K562 (cell line): ENCODE data around the gene ZNF844. TPM values are rescaled to one million over a fixed set of nuclear protein-coding genes. Genes with fewer than 3 reads are reported as not detected.

ENCODE experiments used
- ATAC-seq: fragments of 200-7000 bp; cut with Tn5 transposase; 3 replicates; pipeline ENCODE4 v1.9.1; 2020; ENCODE audit warnings: moderate library complexity
- BruUV-seq: library from RNA; stranded (reverse); fragments of 400-500 nt; replicated peaks from 2 replicates; lab custom pipeline; 2021; lab: Mats Ljungman, UMichigan
- CTCF ChIA-PET: fragments of 300-600 bp; formaldehyde crosslinking; extraction: SDS; loops from one replicate; lab custom pipeline; 2021; ENCODE audit warnings: low intra/inter-chr PET ratio; lab: Yijun Ruan, JAX
- POLR2A ChIA-PET: fragments of 300-600, 350-650 bp; sonication (Branson Sonifier 250); formaldehyde crosslinking; extraction: SDS; loops from one replicate; lab custom pipeline; 2021; ENCODE audit warnings: antibody characterized with exemption, inconsistent platforms; lab: Yijun Ruan, JAX
- DNase-seq, 4 experiments: peaks; one replicate each; pipeline versions ENCODE4 v3.0.0 to v3.0.0-alpha.2; 2011 to 2018; ENCODE audit warnings: low spot score in 3 of 4, mixed read lengths in 3 of 4; ENCODE audit errors: extremely low read depth in 1 of 4
- FAIRE-seq: peaks from 2 replicates; lab custom pipeline; 2011; peaks lifted over from hg19 to GRCh38; lab: Jason Lieb, UNC
- H2AFZ ChIP-seq: 2 replicates; pipeline ENCODE4 v1.6.0; 2011; ENCODE audit warnings: low read depth, low read length, control low read depth, inconsistent platforms
- H3K27ac ChIP-seq: fragments of 200-600 bp; 3 replicates; pipeline ENCODE4 v1.8.0; 2011; ENCODE audit warnings: low read depth, mild to moderate bottlenecking, control low read depth, inconsistent platforms, low read length, moderate library complexity, mixed read lengths; ENCODE audit errors: extremely low read depth
- H3K27me3 ChIP-seq, 2 experiments: fragments of 300-600 bp in 1 of 2; 2 replicates in 1 of 2; 3 replicates in 1 of 2; pipeline versions ENCODE4 v1.6.0 to v1.8.0; 2011; ENCODE audit warnings: inconsistent platforms in 2 of 2, low read length in 2 of 2, mild to moderate bottlenecking in 1 of 2, mixed read lengths in 1 of 2, moderate library complexity in 1 of 2; ENCODE audit not compliant: control insufficient read depth in 2 of 2, insufficient read depth in 2 of 2
- H3K36me3 ChIP-seq: fragments of 300-600 bp; 3 replicates; pipeline ENCODE4 v1.8.0; 2011; ENCODE audit warnings: mild to moderate bottlenecking, low read length, inconsistent platforms; ENCODE audit not compliant: control insufficient read depth, insufficient read depth
- H3K4me1 ChIP-seq, 2 experiments: fragments of 200-600 bp in 1 of 2; replicated peaks in 1 of 2; 2 replicates in 1 of 2; 3 replicates in 1 of 2; pipeline versions ENCODE4 v1.5.1 to v1.8.0; 2011; ENCODE audit warnings: inconsistent platforms in 2 of 2, low read length in 2 of 2, mild to moderate bottlenecking in 1 of 2, mixed read lengths in 1 of 2, moderate library complexity in 1 of 2; ENCODE audit not compliant: control insufficient read depth in 2 of 2, insufficient read depth in 2 of 2
- H3K4me2 ChIP-seq: 2 replicates; pipeline ENCODE4 v1.6.1; 2011; ENCODE audit warnings: low read length, control low read depth, inconsistent platforms, mixed read lengths; ENCODE audit not compliant: insufficient read depth
- H3K4me3 ChIP-seq: fragments of 200-600 bp; sonication (generic), shearing (Covaris generic); 2 replicates; pipeline ENCODE4 v1.5.1; 2016; ENCODE audit warnings: control low read depth, inconsistent platforms
- H3K79me2 ChIP-seq: fragments of 200-600 bp; 3 replicates; pipeline ENCODE4 v1.8.0; 2011; ENCODE audit warnings: low read length, inconsistent platforms; ENCODE audit not compliant: control insufficient read depth, insufficient read depth
- H3K9ac ChIP-seq, 2 experiments: 2 replicates each; pipeline versions ENCODE4 v1.6.0 to v1.6.1; 2011; ENCODE audit warnings: low read depth in 2 of 2, low read length in 2 of 2, control low read depth in 1 of 2, inconsistent platforms in 1 of 2, mild to moderate bottlenecking in 1 of 2, mixed read lengths in 1 of 2; ENCODE audit not compliant: insufficient read depth in 1 of 2
- H3K9me1 ChIP-seq: one replicate; pipeline ENCODE4 v1.6.0; 2011; ENCODE audit warnings: inconsistent platforms, mild to moderate bottlenecking, low read length, moderate library complexity; ENCODE audit not compliant: control insufficient read depth, insufficient read depth
- H3K9me3 ChIP-seq: replicated peaks from 2 replicates; pipeline ENCODE4 v1.5.1; 2011; ENCODE audit warnings: low read depth, low read length, inconsistent platforms; ENCODE audit not compliant: control insufficient read depth, insufficient read depth
- H4K20me1 ChIP-seq: replicated peaks from 2 replicates; pipeline ENCODE4 v1.6.1; 2011; ENCODE audit warnings: low read length, inconsistent platforms, mixed read lengths; ENCODE audit not compliant: control insufficient read depth, insufficient read depth
- CBX5 ChIP-seq: IDR thresholded peaks from 2 replicates; pipeline ENCODE4 v1.6.1; 2014; ENCODE audit warnings: low read depth, borderline replicate concordance
- CTBP1 ChIP-seq: fragments of 450-650 bp; IDR thresholded peaks from 2 replicates; pipeline ENCODE4 v1.6.1; 2016; ENCODE audit warnings: borderline replicate concordance
- OTX1 ChIP-seq: fragments of 450-650 bp; formaldehyde crosslinking; IDR thresholded peaks from 2 replicates; pipeline ENCODE4 v1.4.0; 2022; ENCODE audit warnings: mild to moderate bottlenecking
- PRMT5 ChIP-seq: sonication (generic); formaldehyde crosslinking; IDR thresholded peaks from 2 replicates; pipeline ENCODE4 v1.5.0; 2020; ENCODE audit warnings: missing genetic modification reagents
- RBM25 ChIP-seq: fragments of 200-400 bp; formaldehyde crosslinking; IDR thresholded peaks from 2 replicates; pipeline ENCODE4 v1.6.1; 2018; ENCODE audit warnings: low read length, low read depth, moderate library complexity; ENCODE audit not compliant: severe bottlenecking
- SP2 ChIP-seq: IDR thresholded peaks from 2 replicates; pipeline ENCODE4 v1.6.1; 2011; ENCODE audit warnings: mild to moderate bottlenecking, low read depth, low read length, moderate library complexity; ENCODE audit not compliant: poor library complexity, severe bottlenecking; ENCODE audit errors: extremely low read depth
- TAF1 ChIP-seq: IDR thresholded peaks from 2 replicates; pipeline ENCODE4 v1.6.1; 2011; ENCODE audit warnings: mild to moderate bottlenecking, low read length, moderate library complexity; ENCODE audit not compliant: insufficient read depth, control insufficient read depth, severe bottlenecking; ENCODE audit errors: extremely low read depth
- TRIM24 ChIP-seq, 2 experiments: fragments of 450-650 bp; IDR thresholded peaks; 2 replicates each; pipeline ENCODE4 v1.6.1; 2016
- TRIM28 ChIP-seq: fragments of 450-650 bp; IDR thresholded peaks from 2 replicates; pipeline ENCODE4 v1.6.1; 2017
- XRCC3 ChIP-seq: fragments of 450-650 bp; IDR thresholded peaks from 2 replicates; pipeline ENCODE4 v1.6.1; 2017; ENCODE audit warnings: mild to moderate bottlenecking, moderate library complexity
- ZNF165 ChIP-seq: fragments of 250-450 bp; sonication (Bioruptor Pico); IDR thresholded peaks from 2 replicates; pipeline ENCODE4 v1.4.0; 2020; ENCODE audit warnings: borderline replicate concordance
- ZNF274 ChIP-seq: IDR thresholded peaks from 2 replicates; pipeline ENCODE4 v1.6.1; 2011; ENCODE audit warnings: low read depth, mild to moderate bottlenecking, low read length, moderate library complexity, borderline replicate concordance
- ZNF75A ChIP-seq: fragments of 450-650 bp; formaldehyde crosslinking; IDR thresholded peaks from 2 replicates; pipeline ENCODE4 v1.4.0; 2020; ENCODE audit warnings: mild to moderate bottlenecking
- WGBS: fragments of 100-300 bp; shearing (Covaris generic); methylation state at CpG from one replicate; pipeline ENCODE4 v1.1.6; 2016; ENCODE audit warnings: low coverage, mixed read lengths; ENCODE audit not compliant: insufficient coverage; ENCODE audit errors: missing lambda C conversion rate; 5-methylcytosine and 5-hydroxymethylcytosine counted together
- in situ Hi-C: fragments of 300-500 bp; cut with MboI; formaldehyde crosslinking; loops from 4 replicates; pipeline ENCODE4 v1.15.0; 2018; ENCODE audit warnings: inconsistent platforms, mixed read lengths
- intact Hi-C: fragments of 100-400 bp; cut with micrococcal nuclease; formaldehyde crosslinking; loops from 2 replicates; pipeline ENCODE4 v1.14.2; 2022
- polyA plus RNA-seq, 8 experiments: library from polyadenylated mRNA; depleted of rRNA in 4 of 8; stranded (reverse) in 5 of 8; unstranded in 3 of 8; fragments of >200 nt; fragmentation: Nextera tagmentation in 2 of 8; fragmentation: Illumina TruSeq in 1 of 8; extraction: Ambion mirVana in 2 of 8; extraction: Trizol in 1 of 8; gene quantifications; 2 replicates each; pipeline versions ENCODE4 v1.2.1 to v1.2.3, GENCODE V29; 2011 to 2014; ENCODE audit warnings: inconsistent platforms in 1 of 8, missing spikeins in 1 of 8
- total RNA-seq, 7 experiments: library from RNA; depleted of rRNA in 6 of 7; stranded (reverse); fragments of >200 nt in 6 of 7; fragmentation: Illumina TruSeq in 2 of 7; extraction: Trizol in 2 of 7; gene quantifications; 2 replicates each; pipeline versions ENCODE4 v1.2.1 to v1.2.3, GENCODE V29; 2011 to 2021; ENCODE audit warnings: low replicate concordance in 1 of 7
- TF ChIP-seq, protein P1 (sequence below): sonication (generic); formaldehyde crosslinking; IDR thresholded peaks from 2 replicates; pipeline ENCODE4 v1.8.0; 2022; ENCODE audit warnings: mild to moderate bottlenecking, missing genetic modification reagents
- TF ChIP-seq, protein P2 (sequence below): sonication (generic); formaldehyde crosslinking; IDR thresholded peaks from 2 replicates; pipeline ENCODE4 v1.8.0; 2023; ENCODE audit warnings: mild to moderate bottlenecking, missing genetic modification reagents
- TF ChIP-seq, protein P3 (sequence below): fragments of 450-650 bp; IDR thresholded peaks from 2 replicates; pipeline ENCODE4 v1.6.1; 2018; ENCODE audit warnings: mild to moderate bottlenecking, low read depth; ENCODE audit not compliant: partially characterized antibody

The ZNF844 gene
- total and polyA plus RNA-seq, 9 of the 15 experiments (the other 6 are each of a cell fraction or from before 2014, with no cell fraction given) = 0.80 to 4.5 (median 2.2) TPM

DNA sequence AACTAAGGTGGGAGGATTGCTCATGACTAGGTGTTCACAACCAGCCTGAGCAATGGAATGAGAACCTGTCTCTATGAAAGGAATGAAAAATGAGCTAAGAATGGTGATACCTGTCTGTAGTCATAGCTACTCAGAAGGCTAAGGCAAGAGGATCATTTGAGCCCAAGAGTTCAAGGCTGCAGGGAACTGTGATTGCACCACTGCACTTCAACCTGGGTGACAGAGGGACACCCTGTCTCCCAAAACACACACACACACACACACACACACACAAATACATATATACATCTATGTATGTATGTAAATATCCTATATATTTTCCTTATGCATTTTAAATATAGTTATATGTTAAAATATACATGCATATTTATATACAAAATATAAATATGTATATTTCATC, 21.6 kb upstream of the ZNF844 start (continued):
- TF ChIP-seq, protein P1, sequence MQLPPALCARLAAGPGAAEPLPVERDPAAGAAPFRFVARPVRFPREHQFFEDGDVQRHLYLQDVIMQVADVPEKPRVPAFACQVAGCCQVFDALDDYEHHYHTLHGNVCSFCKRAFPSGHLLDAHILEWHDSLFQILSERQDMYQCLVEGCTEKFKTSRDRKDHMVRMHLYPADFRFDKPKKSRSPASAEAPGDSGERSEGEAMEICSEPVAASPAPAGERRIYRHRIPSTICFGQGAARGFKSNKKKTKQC (CRISPR knock-in tag) = no peak
- no peak for TF ChIP-seq CTBP1

DNA sequence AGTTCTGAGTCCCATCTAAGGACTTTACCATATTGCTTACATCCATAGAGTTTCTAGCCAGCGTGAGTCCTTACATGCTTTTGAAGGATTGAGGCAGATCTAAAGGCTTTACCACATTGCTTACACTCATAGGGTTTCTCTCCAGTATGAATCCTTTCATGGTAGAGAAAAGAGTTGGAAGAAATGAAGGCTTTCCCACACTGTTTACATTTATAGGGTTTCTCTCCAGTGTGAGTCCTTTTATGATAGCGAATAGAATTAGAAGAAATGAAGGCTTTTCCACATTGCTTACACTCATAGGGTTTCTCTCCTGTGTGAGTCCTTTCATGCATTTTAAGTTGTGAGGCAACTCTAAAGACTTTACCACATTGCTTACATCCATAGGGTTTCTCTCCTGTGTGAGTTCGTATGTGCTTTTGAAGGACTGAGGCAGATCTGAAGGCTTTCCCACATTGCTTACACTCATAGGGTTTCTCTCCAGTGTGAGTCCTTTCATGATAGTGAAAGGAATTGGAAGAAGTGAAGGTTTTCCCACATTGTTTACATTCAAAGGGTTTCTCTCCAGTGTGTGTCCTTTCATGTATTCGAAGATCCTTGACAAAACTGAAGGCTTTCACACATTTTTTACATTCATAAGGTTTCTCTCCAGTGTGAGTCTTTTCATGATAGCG, 20.6 kb upstream of the ZNF844 start:
- no peak for ATAC-seq
- POLR2A ChIA-PET = no interaction called here
- Histone ChIP-seq H3K9ac (no peak overlapping the region), H3K79me2 (no peaks in the 10 kb centered on the region), H3K4me2 (no peak overlapping the region), H3K27ac (no peak overlapping the region), H3K9me1 (no peaks in the 10 kb centered on the region), H3K36me3 (no peaks in the 10 kb centered on the region), H3K4me3 (no peak overlapping the region), H4K20me1 (no peaks in the 10 kb centered on the region), H3K4me1 (no peaks in the 10 kb centered on the region), H3K9me3 (peaks cover 16% of the 10 kb centered on the region), H3K27me3 (no peaks in the 10 kb centered on the region), H2AFZ (no peak overlapping the region)
- in situ Hi-C loops (no loop called here), intact Hi-C loops (no loop called here)
- TF ChIP-seq SP2 (no peak), ZNF75A (peak; percentile 93), XRCC3 (peak; percentile 52; the same call in 1 of the 2 replicates), TAF1 (no peak), OTX1 (CRISPR knock-in tag) (no peak), ZNF274 (peak; percentile 89), TRIM28 (peak; percentile 90; the same call in 1 of the 2 replicates), CBX5 (0 out of 2 replicates have a peak, but pooled peaks have one; percentile 8), ZNF165 (CRISPR knock-in tag) (no peak), TRIM24 (IDR thresholded peaks at IDR 0.05) (0 out of 4 replicates have a peak, but pooled peaks of 1 of the 2 experiments have one; percentile 7), PRMT5 (CRISPR knock-in tag) (no peak), RBM25 (peak; percentile 61)
- TF ChIP-seq, protein P2, sequence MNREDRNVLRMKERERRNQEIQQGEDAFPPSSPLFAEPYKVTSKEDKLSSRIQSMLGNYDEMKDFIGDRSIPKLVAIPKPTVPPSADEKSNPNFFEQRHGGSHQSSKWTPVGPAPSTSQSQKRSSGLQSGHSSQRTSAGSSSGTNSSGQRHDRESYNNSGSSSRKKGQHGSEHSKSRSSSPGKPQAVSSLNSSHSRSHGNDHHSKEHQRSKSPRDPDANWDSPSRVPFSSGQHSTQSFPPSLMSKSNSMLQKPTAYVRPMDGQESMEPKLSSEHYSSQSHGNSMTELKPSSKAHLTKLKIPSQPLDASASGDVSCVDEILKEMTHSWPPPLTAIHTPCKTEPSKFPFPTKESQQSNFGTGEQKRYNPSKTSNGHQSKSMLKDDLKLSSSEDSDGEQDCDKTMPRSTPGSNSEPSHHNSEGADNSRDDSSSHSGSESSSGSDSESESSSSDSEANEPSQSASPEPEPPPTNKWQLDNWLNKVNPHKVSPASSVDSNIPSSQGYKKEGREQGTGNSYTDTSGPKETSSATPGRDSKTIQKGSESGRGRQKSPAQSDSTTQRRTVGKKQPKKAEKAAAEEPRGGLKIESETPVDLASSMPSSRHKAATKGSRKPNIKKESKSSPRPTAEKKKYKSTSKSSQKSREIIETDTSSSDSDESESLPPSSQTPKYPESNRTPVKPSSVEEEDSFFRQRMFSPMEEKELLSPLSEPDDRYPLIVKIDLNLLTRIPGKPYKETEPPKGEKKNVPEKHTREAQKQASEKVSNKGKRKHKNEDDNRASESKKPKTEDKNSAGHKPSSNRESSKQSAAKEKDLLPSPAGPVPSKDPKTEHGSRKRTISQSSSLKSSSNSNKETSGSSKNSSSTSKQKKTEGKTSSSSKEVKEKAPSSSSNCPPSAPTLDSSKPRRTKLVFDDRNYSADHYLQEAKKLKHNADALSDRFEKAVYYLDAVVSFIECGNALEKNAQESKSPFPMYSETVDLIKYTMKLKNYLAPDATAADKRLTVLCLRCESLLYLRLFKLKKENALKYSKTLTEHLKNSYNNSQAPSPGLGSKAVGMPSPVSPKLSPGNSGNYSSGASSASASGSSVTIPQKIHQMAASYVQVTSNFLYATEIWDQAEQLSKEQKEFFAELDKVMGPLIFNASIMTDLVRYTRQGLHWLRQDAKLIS (CRISPR knock-in tag) = no peak
- TF ChIP-seq, protein P3, sequence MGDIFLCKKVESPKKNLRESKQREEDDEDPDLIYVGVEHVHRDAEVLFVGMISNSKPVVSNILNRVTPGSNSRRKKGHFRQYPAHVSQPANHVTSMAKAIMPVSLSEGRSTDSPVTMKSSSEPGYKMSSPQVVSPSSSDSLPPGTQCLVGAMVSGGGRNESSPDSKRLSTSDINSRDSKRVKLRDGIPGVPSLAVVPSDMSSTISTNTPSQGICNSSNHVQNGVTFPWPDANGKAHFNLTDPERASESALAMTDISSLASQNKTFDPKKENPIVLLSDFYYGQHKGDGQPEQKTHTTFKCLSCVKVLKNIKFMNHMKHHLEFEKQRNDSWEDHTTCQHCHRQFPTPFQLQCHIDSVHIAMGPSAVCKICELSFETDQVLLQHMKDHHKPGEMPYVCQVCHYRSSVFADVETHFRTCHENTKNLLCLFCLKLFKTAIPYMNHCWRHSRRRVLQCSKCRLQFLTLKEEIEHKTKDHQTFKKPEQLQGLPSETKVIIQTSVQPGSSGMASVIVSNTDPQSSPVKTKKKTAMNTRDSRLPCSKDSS = peak; percentile 79
- DNase-seq = no peak
- CTCF ChIA-PET = no interaction called here
- 19% methylated on average over 5 of the region's 5 CpGs for WGBS
- no peak for FAIRE-seq
- no TSS peak for BruUV-seq
